A673 (cell line): ENCODE data around the gene CACNG5. TPM values are rescaled to one million over a fixed set of nuclear protein-coding genes. Genes with fewer than 3 reads are reported as not detected.

Experiments
- BruUV-seq: library from RNA; stranded (reverse); fragments of 400-500 nt; replicated peaks from 2 replicates; lab custom pipeline; 2021; lab: Mats Ljungman, UMichigan
- CTCF ChIA-PET: fragments of 300-600 bp; sonication (Branson Sonifier 250); formaldehyde crosslinking; loops from one replicate; lab custom pipeline; 2022; ENCODE audit warnings: antibody characterized with exemption; lab: Charles Lee
- POLR2A ChIA-PET: fragments of 300-600 bp; sonication (Branson Sonifier 250); formaldehyde crosslinking; loops from one replicate; lab custom pipeline; 2022; ENCODE audit warnings: antibody characterized with exemption; ENCODE audit not compliant: low non-redundant PET; lab: Charles Lee
- DNase-seq: peaks from one replicate; pipeline ENCODE4 v3.0.0-alpha.2; 2015; ENCODE audit warnings: low spot score
- H3K27ac ChIP-seq: fragments of 200-600 bp; sonication (generic); 2 replicates; pipeline ENCODE4 v1.5.1; 2016; ENCODE audit warnings: mixed run types, low read depth, mild to moderate bottlenecking, mixed read lengths, antibody characterized with exemption, low read length; ENCODE audit not compliant: poor library complexity, severe bottlenecking
- H3K27me3 ChIP-seq: fragments of 200-600 bp; sonication (generic); replicated peaks from 2 replicates; pipeline ENCODE4 v1.6.1; 2017; ENCODE audit warnings: mixed run types, low read depth, mild to moderate bottlenecking, mixed read lengths, antibody characterized with exemption, low read length; ENCODE audit not compliant: insufficient read depth, poor library complexity
- H3K36me3 ChIP-seq: fragments of 200-600 bp; sonication (generic); 2 replicates; pipeline ENCODE4 v1.6.1; 2016; ENCODE audit warnings: mixed run types, mild to moderate bottlenecking, mixed read lengths, antibody characterized with exemption, low read length; ENCODE audit not compliant: insufficient read depth, poor library complexity, severe bottlenecking
- H3K4me1 ChIP-seq: fragments of 200-600 bp; sonication (generic); 2 replicates; pipeline ENCODE4 v1.6.1; 2017; ENCODE audit warnings: mixed run types, mild to moderate bottlenecking, mixed read lengths, antibody characterized with exemption, low read length; ENCODE audit not compliant: insufficient read depth, poor library complexity, severe bottlenecking
- H3K4me3 ChIP-seq: fragments of 200-600 bp; sonication (generic); 2 replicates; pipeline ENCODE4 v1.5.1; 2016; ENCODE audit warnings: low read depth, mixed run types, mild to moderate bottlenecking, mixed read lengths, low read length; ENCODE audit not compliant: poor library complexity, severe bottlenecking
- H3K9me3 ChIP-seq: fragments of 200-600 bp; sonication (generic); 2 replicates; pipeline ENCODE4 v1.6.1; 2016; ENCODE audit warnings: mixed run types, low read depth, mild to moderate bottlenecking, mixed read lengths, antibody characterized with exemption, low read length; ENCODE audit not compliant: poor library complexity, severe bottlenecking
- EZH2 ChIP-seq: fragments of 200-600 bp; sonication (generic); IDR thresholded peaks from 2 replicates; pipeline ENCODE4 v1.6.1; 2017; ENCODE audit warnings: borderline replicate concordance, low read depth, mild to moderate bottlenecking, mixed read lengths, antibody characterized with exemption, low read length; ENCODE audit not compliant: poor library complexity, severe bottlenecking
- intact Hi-C: fragments of 100-400 bp; cut with micrococcal nuclease; formaldehyde crosslinking; loops from one replicate; pipeline ENCODE4 v1.10.0; 2022; ENCODE audit not compliant: unreplicated experiment
- total RNA-seq: library from RNA; stranded (reverse); gene quantifications from 2 replicates; pipeline ENCODE4 v1.2.3, GENCODE V29; 2021
- TF ChIP-seq, protein P1 (sequence below): fragments of 300-800, 200-600 bp; sonication (generic); conservative IDR thresholded peaks from 2 replicates; pipeline ENCODE4 v1.5.1; 2017; ENCODE audit warnings: low read depth, mild to moderate bottlenecking, antibody characterized with exemption, low read length, moderate library complexity, mixed read lengths

Gene CACNG5
- total RNA-seq, 1 experiment from 2014 or later = 0.88 TPM

GRCh38 chr17:66789093-66789492 lies 45.8 kb upstream of the CACNG5 start:
- TF ChIP-seq EZH2 = no peak
- Histone ChIP-seq H3K4me1 (peaks cover 4% of the 10 kb centered on the region), H3K27me3 (no peaks in the 10 kb centered on the region), H3K9me3 (no peaks in the 10 kb centered on the region), H3K27ac (no peak overlapping the region), H3K4me3 (no peak overlapping the region), H3K36me3 (no peaks in the 10 kb centered on the region)
- intact Hi-C loops = no loop called here
- no peak for DNase-seq
- ChIA-PET POLR2A (no interaction called here), CTCF (no interaction called here)
- BruUV-seq = no TSS peak

DNA sequence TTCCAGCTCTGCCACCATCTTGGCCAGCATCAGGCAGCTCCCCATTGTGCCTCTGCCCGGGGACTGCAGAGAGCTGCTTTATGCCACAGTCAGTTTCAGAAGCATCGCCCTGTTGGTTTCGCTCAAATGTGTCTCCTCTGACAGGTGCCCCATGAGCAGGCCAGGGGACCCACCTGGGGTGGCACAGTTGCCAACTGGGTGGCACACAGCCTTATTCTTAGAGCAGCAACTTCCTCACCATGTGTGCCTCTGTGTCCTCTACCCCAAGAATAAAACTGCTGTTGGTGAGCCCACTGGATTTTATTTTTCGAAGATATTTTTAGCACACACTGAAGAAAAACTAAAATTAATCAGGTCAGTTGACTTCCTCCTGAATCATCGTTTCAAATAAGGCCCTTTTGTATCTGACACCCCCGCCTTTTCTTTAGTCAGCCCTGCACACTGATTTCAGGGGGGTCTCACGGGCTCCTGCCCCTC lies 44.9 kb upstream of the CACNG5 start:
- no TSS peak for BruUV-seq
- Histone ChIP-seq H3K27me3 (no peaks in the 10 kb centered on the region), H3K4me1 (peaks cover 4% of the 10 kb centered on the region), H3K9me3 (no peaks in the 10 kb centered on the region), H3K4me3 (no peak overlapping the region), H3K27ac (no peak overlapping the region), H3K36me3 (no peaks in the 10 kb centered on the region)
- no peak for TF ChIP-seq EZH2
- TF ChIP-seq, protein P1, sequence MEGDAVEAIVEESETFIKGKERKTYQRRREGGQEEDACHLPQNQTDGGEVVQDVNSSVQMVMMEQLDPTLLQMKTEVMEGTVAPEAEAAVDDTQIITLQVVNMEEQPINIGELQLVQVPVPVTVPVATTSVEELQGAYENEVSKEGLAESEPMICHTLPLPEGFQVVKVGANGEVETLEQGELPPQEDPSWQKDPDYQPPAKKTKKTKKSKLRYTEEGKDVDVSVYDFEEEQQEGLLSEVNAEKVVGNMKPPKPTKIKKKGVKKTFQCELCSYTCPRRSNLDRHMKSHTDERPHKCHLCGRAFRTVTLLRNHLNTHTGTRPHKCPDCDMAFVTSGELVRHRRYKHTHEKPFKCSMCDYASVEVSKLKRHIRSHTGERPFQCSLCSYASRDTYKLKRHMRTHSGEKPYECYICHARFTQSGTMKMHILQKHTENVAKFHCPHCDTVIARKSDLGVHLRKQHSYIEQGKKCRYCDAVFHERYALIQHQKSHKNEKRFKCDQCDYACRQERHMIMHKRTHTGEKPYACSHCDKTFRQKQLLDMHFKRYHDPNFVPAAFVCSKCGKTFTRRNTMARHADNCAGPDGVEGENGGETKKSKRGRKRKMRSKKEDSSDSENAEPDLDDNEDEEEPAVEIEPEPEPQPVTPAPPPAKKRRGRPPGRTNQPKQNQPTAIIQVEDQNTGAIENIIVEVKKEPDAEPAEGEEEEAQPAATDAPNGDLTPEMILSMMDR = no peak
- POLR2A ChIA-PET = no interaction called here
- intact Hi-C loops = no loop called here
- CTCF ChIA-PET = no interaction called here
- no peak for DNase-seq

DNA sequence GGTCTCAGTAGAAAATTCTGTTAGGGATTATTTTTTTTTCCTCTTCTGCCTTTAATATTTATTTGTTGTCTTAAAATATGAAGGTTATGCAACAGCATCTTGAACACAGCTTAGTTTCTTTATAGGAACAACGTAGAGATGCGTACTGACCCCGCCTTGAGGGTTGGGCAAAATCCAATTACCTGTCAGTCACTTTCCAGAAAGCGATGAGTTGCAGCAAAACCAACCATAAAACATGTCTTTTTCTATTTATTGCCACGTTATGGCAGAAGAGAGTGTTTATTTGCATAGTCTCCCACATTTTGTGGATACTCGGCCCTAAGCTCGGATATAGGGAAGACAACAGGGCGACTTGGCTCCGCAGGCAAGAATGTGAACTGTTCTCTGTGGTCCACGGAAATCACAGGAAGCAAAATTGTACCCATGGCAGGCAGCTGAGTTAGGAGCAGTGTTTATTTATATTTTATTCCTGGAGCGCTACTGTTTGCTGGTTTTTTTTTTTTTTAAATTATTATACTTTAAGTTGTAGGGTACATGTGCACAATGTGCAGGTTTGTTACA lies 44.3 kb upstream of the CACNG5 start:
- CTCF ChIA-PET = no interaction called here
- no peaks in the 10 kb centered on the region for H3K27me3 ChIP-seq
- no peaks in the 10 kb centered on the region for H3K9me3 ChIP-seq
- H3K4me1 ChIP-seq = peaks cover 4% of the 10 kb centered on the region
- H3K36me3 ChIP-seq = no peaks in the 10 kb centered on the region
- intact Hi-C loops = no loop called here
- POLR2A ChIA-PET = no interaction called here
- H3K27ac ChIP-seq = no peak overlapping the region
- H3K4me3 ChIP-seq = no peak overlapping the region
- TF ChIP-seq, protein P1 = no peak
- no peak for TF ChIP-seq EZH2
- DNase-seq = no peak
- no TSS peak for BruUV-seq

GRCh38 chr17:66791347-66791746 lies 43.6 kb upstream of the CACNG5 start:
- ChIA-PET POLR2A (no interaction called here), CTCF (no interaction called here)
- no TSS peak for BruUV-seq
- Histone ChIP-seq H3K4me1 (peaks cover 4% of the 10 kb centered on the region), H3K4me3 (no peak overlapping the region), H3K9me3 (no peaks in the 10 kb centered on the region), H3K36me3 (no peaks in the 10 kb centered on the region), H3K27ac (no peak overlapping the region), H3K27me3 (no peaks in the 10 kb centered on the region)
- no peak for DNase-seq
- TF ChIP-seq EZH2 = no peak
- TF ChIP-seq, protein P1 = no peak
- intact Hi-C loops = no loop called here
